Neural crest cell (in vitro differentiated cells): ENCODE results near the gene ZNF282. TPM values are rescaled to one million over a fixed set of nuclear protein-coding genes. Genes with fewer than 3 reads are reported as not detected.
"Not testable (repeated sequence)": the region's sequence is repeated elsewhere in the genome, so short reads cannot be mapped to it uniquely, and the experiment has no call there.

Source experiments
- DNase-seq: peaks from one replicate; pipeline ENCODE4 v3.0.0; 2021; ENCODE audit warnings: low read depth, mixed read lengths, low spot score
- H3K27ac Mint-ChIP-seq: one replicate; pipeline ENCODE4 v1.8.0; 2021; ENCODE audit warnings: mild to moderate bottlenecking, mixed read lengths; ENCODE audit not compliant: unreplicated experiment
- H3K27me3 Mint-ChIP-seq: 2 replicates; pipeline ENCODE4 v1.8.0; 2021; ENCODE audit warnings: low read depth, mild to moderate bottlenecking, mixed read lengths
- H3K36me3 Mint-ChIP-seq: 2 replicates; pipeline ENCODE4 v1.8.0; 2021; ENCODE audit warnings: low read depth, mild to moderate bottlenecking, mixed read lengths
- H3K4me1 Mint-ChIP-seq: 2 replicates; pipeline ENCODE4 v1.8.0; 2021; ENCODE audit warnings: mixed read lengths
- H3K4me3 Mint-ChIP-seq: one replicate; pipeline ENCODE4 v1.8.0; 2021; ENCODE audit warnings: mild to moderate bottlenecking, mixed read lengths
- H3K9me3 Mint-ChIP-seq: 2 replicates; pipeline ENCODE4 v1.8.0; 2021; ENCODE audit warnings: mixed read lengths
- total RNA-seq: library from RNA; stranded (reverse); gene quantifications from 2 replicates; pipeline ENCODE4 v1.2.1, GENCODE V29; 2021
- TF ChIP-seq, protein P1 (sequence below): fragments of 200-600 bp; sonication (generic); conservative IDR thresholded peaks from 2 replicates; pipeline ENCODE4 v1.5.0; 2021; ENCODE audit warnings: antibody characterized with exemption, mild to moderate bottlenecking

The ZNF282 gene
- total RNA-seq, 1 donor from 2014 or later = 31.8 TPM

- no peak for DNase-seq
- peaks cover 18% of the 10 kb centered on the region for H3K27me3 Mint-ChIP-seq
- H3K4me1 Mint-ChIP-seq = no peaks in the 10 kb centered on the region
- H3K36me3 Mint-ChIP-seq = peaks cover 4% of the 10 kb centered on the region
- H3K27ac Mint-ChIP-seq = no peak overlapping the region
- H3K9me3 Mint-ChIP-seq = no peaks in the 10 kb centered on the region
- no peak overlapping the region for H3K4me3 Mint-ChIP-seq
- TF ChIP-seq, protein P1, sequence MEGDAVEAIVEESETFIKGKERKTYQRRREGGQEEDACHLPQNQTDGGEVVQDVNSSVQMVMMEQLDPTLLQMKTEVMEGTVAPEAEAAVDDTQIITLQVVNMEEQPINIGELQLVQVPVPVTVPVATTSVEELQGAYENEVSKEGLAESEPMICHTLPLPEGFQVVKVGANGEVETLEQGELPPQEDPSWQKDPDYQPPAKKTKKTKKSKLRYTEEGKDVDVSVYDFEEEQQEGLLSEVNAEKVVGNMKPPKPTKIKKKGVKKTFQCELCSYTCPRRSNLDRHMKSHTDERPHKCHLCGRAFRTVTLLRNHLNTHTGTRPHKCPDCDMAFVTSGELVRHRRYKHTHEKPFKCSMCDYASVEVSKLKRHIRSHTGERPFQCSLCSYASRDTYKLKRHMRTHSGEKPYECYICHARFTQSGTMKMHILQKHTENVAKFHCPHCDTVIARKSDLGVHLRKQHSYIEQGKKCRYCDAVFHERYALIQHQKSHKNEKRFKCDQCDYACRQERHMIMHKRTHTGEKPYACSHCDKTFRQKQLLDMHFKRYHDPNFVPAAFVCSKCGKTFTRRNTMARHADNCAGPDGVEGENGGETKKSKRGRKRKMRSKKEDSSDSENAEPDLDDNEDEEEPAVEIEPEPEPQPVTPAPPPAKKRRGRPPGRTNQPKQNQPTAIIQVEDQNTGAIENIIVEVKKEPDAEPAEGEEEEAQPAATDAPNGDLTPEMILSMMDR = no peak
Measured at GRCh38 chr7:149226840-149227494, 31.6 kb downstream of the ZNF282 start.

DNA sequence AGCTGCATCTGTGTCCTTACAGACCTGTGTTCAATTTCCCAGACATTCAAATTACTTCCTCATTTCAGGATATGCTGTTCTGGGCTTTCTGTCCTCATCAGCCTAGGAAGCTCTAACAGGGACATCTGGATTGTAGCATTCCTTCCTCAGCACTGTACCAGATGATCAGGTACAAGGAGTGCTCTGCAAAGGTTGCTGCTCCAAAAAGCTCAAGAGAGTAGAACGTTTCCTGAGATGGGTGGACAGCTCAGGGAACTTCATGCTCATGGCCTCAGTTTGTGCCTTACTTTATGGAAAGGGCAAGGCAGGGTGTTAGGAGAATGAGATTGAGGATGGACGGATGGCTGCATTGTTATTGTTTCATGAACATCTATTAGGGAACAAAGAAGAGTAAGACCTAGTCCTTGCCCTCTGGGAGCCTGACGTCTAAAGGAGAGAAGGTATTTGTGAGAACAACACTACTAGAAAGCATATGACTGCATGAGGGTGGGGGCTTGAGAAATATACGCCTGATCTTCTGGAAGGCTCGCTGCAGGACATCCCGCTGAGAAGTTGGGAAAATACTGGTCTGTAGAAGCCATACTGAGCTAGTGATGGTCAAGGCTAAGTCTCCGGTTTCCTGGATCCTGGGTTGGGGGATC is 33.6 kb downstream of the ZNF282 start:
- Mint-ChIP-seq H3K27me3 (peaks cover 31% of the 10 kb centered on the region), H3K36me3 (peaks cover 4% of the 10 kb centered on the region), H3K4me3 (no peak overlapping the region), H3K27ac (no peak overlapping the region), H3K9me3 (no peaks in the 10 kb centered on the region), H3K4me1 (no peaks in the 10 kb centered on the region)
- no peak for DNase-seq
- TF ChIP-seq, protein P1 = no peak

GRCh38 chr7:149229526-149229925 is 34.2 kb downstream of the ZNF282 start:
- H3K9me3 Mint-ChIP-seq = no peaks in the 10 kb centered on the region
- peak overlapping the region; percentile 36 for H3K4me3 Mint-ChIP-seq
- H3K36me3 Mint-ChIP-seq = peaks cover 4% of the 10 kb centered on the region
- TF ChIP-seq, protein P1 = no peak
- peaks cover 34% of the 10 kb centered on the region for H3K27me3 Mint-ChIP-seq
- DNase-seq = no peak
- H3K4me1 Mint-ChIP-seq = no peaks in the 10 kb centered on the region
- H3K27ac Mint-ChIP-seq = no peak overlapping the region

DNA sequence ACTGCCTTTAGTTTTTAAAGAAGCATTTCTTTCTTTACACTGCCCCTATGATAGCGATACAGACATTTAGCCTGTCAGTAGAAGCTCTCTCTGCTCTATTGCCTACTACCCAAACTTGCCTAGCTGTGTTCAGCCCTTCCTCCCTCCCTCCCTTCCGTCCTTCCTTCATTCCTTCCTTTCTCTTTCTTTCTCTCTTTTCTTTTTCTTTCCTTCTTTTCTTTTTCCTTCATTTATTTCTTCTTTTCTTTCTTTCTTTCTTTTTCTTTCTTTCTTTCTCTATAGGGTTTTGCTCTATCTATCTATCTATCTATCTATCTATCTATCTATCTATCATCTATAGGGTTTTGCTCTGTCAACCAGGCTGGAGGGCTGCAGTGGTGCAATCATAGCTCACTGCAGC is 37.0 kb downstream of the ZNF282 start:
- TF ChIP-seq, protein P1 = no peak
- Mint-ChIP-seq H3K9me3 (no peaks in the 10 kb centered on the region), H3K36me3 (no peaks in the 10 kb centered on the region), H3K27me3 (peaks cover 45% of the 10 kb centered on the region), H3K4me3 (no peak overlapping the region), H3K27ac (no peak overlapping the region), H3K4me1 (no peaks in the 10 kb centered on the region)
- DNase-seq = no peak

GRCh38 chr7:149233655-149234204 is 38.4 kb downstream of the ZNF282 start:
- H3K36me3 Mint-ChIP-seq, H3K27ac Mint-ChIP-seq, H3K9me3 Mint-ChIP-seq, DNase-seq, H3K4me1 Mint-ChIP-seq: not testable (repeated sequence)
- Mint-ChIP-seq H3K27me3 (peaks cover 56% of the 10 kb centered on the region), H3K4me3 (peak overlapping the region; percentile 24)

DNA sequence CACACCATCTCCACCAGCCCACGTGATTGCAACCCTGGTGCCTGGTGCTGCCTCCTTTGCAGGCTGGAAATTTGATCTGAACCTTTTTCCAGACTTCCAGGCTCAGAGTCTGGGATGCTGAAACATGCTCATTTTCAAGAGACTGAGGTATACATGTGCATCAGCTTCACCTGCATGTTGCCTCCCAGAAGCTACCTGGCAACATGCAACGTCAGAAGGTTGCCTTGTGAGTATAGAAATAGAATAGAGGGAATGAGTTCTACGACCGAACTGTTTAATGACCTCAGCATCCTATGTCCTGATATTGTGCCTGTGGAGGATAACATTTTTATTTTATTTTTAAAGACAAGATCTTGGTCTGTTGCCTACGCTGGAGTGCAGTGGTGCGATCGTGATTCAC is 42.2 kb downstream of the ZNF282 start:
- H3K27ac Mint-ChIP-seq = no peak overlapping the region
- peaks cover 39% of the 10 kb centered on the region for H3K27me3 Mint-ChIP-seq
- H3K4me1 Mint-ChIP-seq = peaks cover 11% of the 10 kb centered on the region
- DNase-seq = no peak
- peak overlapping the region; percentile 56 for H3K4me3 Mint-ChIP-seq
- peaks cover 5% of the 10 kb centered on the region for H3K36me3 Mint-ChIP-seq
- TF ChIP-seq, protein P1 = no peak
- no peaks in the 10 kb centered on the region for H3K9me3 Mint-ChIP-seq
